SK-N-SH (cell line): ENCODE measurements around the gene CDHR2. TPM values are rescaled to one million over a fixed set of nuclear protein-coding genes. Genes with fewer than 3 reads are reported as not detected.

Source experiments
- CTCF ChIA-PET: fragments of 300-600, 350-600 bp; formaldehyde crosslinking; extraction: SDS; loops from one replicate; lab custom pipeline; 2021; lab: Yijun Ruan, JAX
- POLR2A ChIA-PET: fragments of 350-600 bp; sonication (Branson Sonifier 250); formaldehyde crosslinking; extraction: SDS; loops from one replicate; lab custom pipeline; 2020; ENCODE audit warnings: antibody characterized with exemption, inconsistent platforms; lab: Yijun Ruan, JAX
- DNase-seq: peaks from one replicate; pipeline ENCODE4 v3.0.0; 2012
- H2AFZ ChIP-seq: fragments of 200-600 bp; sonication (generic); 2 replicates; pipeline ENCODE4 v1.8.1; 2016; ENCODE audit warnings: antibody characterized with exemption, mild to moderate bottlenecking, low read depth
- H3F3A ChIP-seq: fragments of 200-600 bp; sonication (generic); replicated peaks from 2 replicates; pipeline ENCODE3; 2016; ENCODE audit warnings: antibody characterized with exemption, mild to moderate bottlenecking; ENCODE audit not compliant: insufficient read depth
- H3K27ac ChIP-seq, 2 experiments: fragments of 200-500 bp in 1 of 2; fragments of 200-600 bp in 1 of 2; sonication (Bioruptor generic) in 1 of 2; sonication (generic), shearing (Covaris generic) in 1 of 2; 2 replicates each; pipeline versions ENCODE4 v1.5.1 to v1.6.1; 2014 to 2016; ENCODE audit warnings: low read depth in 2 of 2, inconsistent platforms in 1 of 2, low read length in 1 of 2, mild to moderate bottlenecking in 1 of 2, mixed read lengths in 1 of 2
- H3K27me3 ChIP-seq: fragments of 200-600 bp; sonication (generic), shearing (Covaris generic); 2 replicates; pipeline ENCODE4 v1.6.1; 2016; ENCODE audit warnings: mixed run types; ENCODE audit not compliant: insufficient read depth
- H3K36me3 ChIP-seq, 2 experiments: fragments of 200-500 bp in 1 of 2; fragments of 200-600 bp in 1 of 2; sonication (Bioruptor generic) in 1 of 2; sonication (generic) in 1 of 2; replicated peaks in 1 of 2; 2 replicates each; pipeline versions ENCODE3 to v1.5.1; 2014 to 2016; ENCODE audit warnings: low read length in 1 of 2, mild to moderate bottlenecking in 1 of 2; ENCODE audit not compliant: insufficient read depth in 2 of 2, control insufficient read depth in 1 of 2
- H3K4me1 ChIP-seq, 2 experiments: fragments of 200-500 bp in 1 of 2; fragments of 200-600 bp in 1 of 2; sonication (Bioruptor generic) in 1 of 2; sonication (generic), shearing (Covaris generic) in 1 of 2; 2 replicates each; pipeline versions ENCODE4 v1.5.1 to v1.6.1; 2014 to 2016; ENCODE audit warnings: low read depth in 1 of 2, low read length in 1 of 2, mixed run types in 1 of 2; ENCODE audit not compliant: insufficient read depth in 2 of 2, control insufficient read depth in 1 of 2
- H3K4me2 ChIP-seq: fragments of 200-600 bp; sonication (generic), shearing (Covaris generic); 2 replicates; pipeline ENCODE4 v1.6.1; 2017; ENCODE audit warnings: mixed run types
- H3K4me3 ChIP-seq, 2 experiments: fragments of 200-500 bp in 1 of 2; fragments of 200-600 bp in 1 of 2; sonication (Bioruptor generic) in 1 of 2; sonication (generic), shearing (Covaris generic) in 1 of 2; 2 replicates each; pipeline versions ENCODE4 v1.5.1 to v1.8.1; 2014 to 2016; ENCODE audit warnings: low read depth in 2 of 2, inconsistent platforms in 1 of 2, low read length in 1 of 2, mild to moderate bottlenecking in 1 of 2, mixed read lengths in 1 of 2, moderate library complexity in 1 of 2
- H3K79me2 ChIP-seq: fragments of 200-600 bp; sonication (generic); 2 replicates; pipeline ENCODE4 v1.8.1; 2017; ENCODE audit warnings: mild to moderate bottlenecking; ENCODE audit not compliant: insufficient read depth
- H3K9ac ChIP-seq: fragments of 200-600 bp; sonication (generic); 2 replicates; pipeline ENCODE4 v1.6.1; 2017; ENCODE audit warnings: mixed run types
- H3K9me2 ChIP-seq: fragments of 200-600 bp; sonication (generic); 2 replicates; pipeline ENCODE4 v1.6.1; 2017; ENCODE audit warnings: mixed run types
- H3K9me3 ChIP-seq: fragments of 200-600 bp; sonication (generic); 2 replicates; pipeline ENCODE4 v1.6.1; 2017; ENCODE audit warnings: mixed run types, mild to moderate bottlenecking, moderate library complexity
- H4K20me1 ChIP-seq: fragments of 200-600 bp; sonication (generic); 2 replicates; pipeline ENCODE4 v1.6.1; 2017; ENCODE audit warnings: mild to moderate bottlenecking, mixed run types; ENCODE audit not compliant: insufficient read depth
- ELF1 ChIP-seq: IDR thresholded peaks from 2 replicates; pipeline ENCODE4 v1.4.0; 2012
- EZH2phosphoT487 ChIP-seq: fragments of 200-600 bp; sonication (generic); IDR thresholded peaks from 2 replicates; pipeline ENCODE4 v1.6.1; 2017; ENCODE audit warnings: low read depth, mixed run types, mild to moderate bottlenecking, antibody characterized with exemption, moderate library complexity, borderline replicate concordance
- GABPA ChIP-seq: IDR thresholded peaks from 2 replicates; pipeline ENCODE4 v1.4.0; 2012; ENCODE audit warnings: low read depth, mild to moderate bottlenecking
- NFIC ChIP-seq: IDR thresholded peaks from 2 replicates; pipeline ENCODE4 v1.4.0; 2012; ENCODE audit warnings: borderline replicate concordance
- NRF1 ChIP-seq: IDR thresholded peaks from 2 replicates; pipeline ENCODE4 v1.6.1; 2012; ENCODE audit warnings: low read depth, mild to moderate bottlenecking, low read length
- PBX3 ChIP-seq: IDR thresholded peaks from 2 replicates; pipeline ENCODE4; 2012
- RAD21 ChIP-seq: IDR thresholded peaks from 2 replicates; pipeline ENCODE4 v1.6.1; 2012; ENCODE audit warnings: mild to moderate bottlenecking, low read length
- RXRA ChIP-seq: IDR thresholded peaks from 2 replicates; pipeline ENCODE4 v1.4.0; 2012; ENCODE audit warnings: low read depth, mild to moderate bottlenecking, borderline replicate concordance
- TAF1 ChIP-seq: IDR thresholded peaks from 2 replicates; pipeline ENCODE4 v1.6.1; 2012; ENCODE audit warnings: low read depth, mild to moderate bottlenecking, low read length, moderate library complexity, borderline replicate concordance
- USF1 ChIP-seq: IDR thresholded peaks from 2 replicates; pipeline ENCODE4 v1.4.0; 2012; ENCODE audit warnings: low read depth, borderline replicate concordance
- YY1 ChIP-seq: IDR thresholded peaks from 2 replicates; pipeline ENCODE4 v1.4.0; 2012; ENCODE audit warnings: low read depth, mild to moderate bottlenecking
- WGBS: methylation state at CpG from one replicate; pipeline ENCODE4 v1.1.6; 2017; ENCODE audit warnings: low lambda C conversion rate; 5-methylcytosine and 5-hydroxymethylcytosine counted together
- polyA plus RNA-seq, 3 experiments: library from polyadenylated mRNA; depleted of rRNA; stranded (reverse); fragments of >200 nt; gene quantifications; 2 replicates each; pipeline ENCODE4 v1.2.3, GENCODE V29; 2012
- TF ChIP-seq, protein P1 (sequence below): IDR thresholded peaks from 2 replicates; pipeline ENCODE4 v1.6.1; 2012; ENCODE audit warnings: mild to moderate bottlenecking, low read depth, low read length, moderate library complexity

CDHR2 gene
- polyA plus RNA-seq, 1 of the 3 experiments (the other 2 are of a cell fraction), result not detected

DNA sequence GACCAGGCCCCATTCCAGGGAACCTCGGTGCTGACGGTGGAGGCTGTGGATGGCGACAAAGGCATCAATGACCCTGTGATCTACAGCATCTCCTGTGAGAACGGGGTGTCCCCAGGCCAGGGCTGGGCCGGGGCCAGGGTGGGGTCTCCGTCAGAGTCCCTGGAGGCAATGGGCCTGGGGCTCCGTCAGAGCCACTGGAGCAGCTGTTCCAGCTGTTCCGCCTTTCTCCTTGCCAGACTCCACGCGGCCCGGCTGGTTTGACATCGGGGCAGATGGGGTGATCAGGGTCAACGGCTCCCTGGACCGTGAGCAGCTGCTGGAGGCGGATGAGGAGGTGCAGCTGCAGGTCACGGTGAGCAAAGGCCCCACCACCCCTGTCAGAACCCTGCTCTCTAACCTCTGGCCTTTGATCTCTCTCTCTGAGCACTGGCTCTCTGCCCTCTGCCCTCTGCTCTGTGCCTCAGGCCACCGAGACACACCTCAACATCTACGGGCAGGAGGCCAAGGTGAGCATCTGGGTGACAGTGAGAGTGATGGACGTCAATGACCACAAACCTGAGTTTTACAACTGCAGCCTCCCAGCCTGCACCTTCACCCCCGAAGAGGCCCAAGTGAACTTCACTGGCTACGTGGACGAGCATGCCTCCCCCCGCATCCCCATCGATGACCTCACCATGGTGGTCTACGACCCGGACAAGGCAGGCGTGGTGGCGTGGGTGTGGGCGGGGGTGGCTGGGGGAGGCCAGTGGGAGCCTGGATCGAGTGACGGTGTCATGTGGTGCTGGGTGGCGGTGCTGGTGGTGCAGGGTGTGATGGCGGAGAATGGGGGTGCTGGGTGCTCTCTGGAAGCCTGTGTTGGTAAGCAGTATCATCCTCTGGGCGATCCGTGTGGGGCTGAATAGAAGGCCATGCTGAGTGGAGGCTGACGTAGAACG is 26.6 kb downstream of the CDHR2 start:
- H3K9me2 ChIP-seq, result no peaks in the 10 kb centered on the region
- no peak overlapping the region for H3K9ac ChIP-seq
- no peak overlapping the region for H3K4me3 ChIP-seq
- H3K36me3 ChIP-seq, result no peaks in the 10 kb centered on the region
- 71% methylated on average over 26 of the region's 37 CpGs for WGBS
- POLR2A ChIA-PET, result no interaction called here
- no peaks in the 10 kb centered on the region for H3K79me2 ChIP-seq
- no peak overlapping the region for H3K27ac ChIP-seq
- TF ChIP-seq RAD21 (no peak), USF1 (no peak), PBX3 (no peak)
- TF ChIP-seq, protein P1, sequence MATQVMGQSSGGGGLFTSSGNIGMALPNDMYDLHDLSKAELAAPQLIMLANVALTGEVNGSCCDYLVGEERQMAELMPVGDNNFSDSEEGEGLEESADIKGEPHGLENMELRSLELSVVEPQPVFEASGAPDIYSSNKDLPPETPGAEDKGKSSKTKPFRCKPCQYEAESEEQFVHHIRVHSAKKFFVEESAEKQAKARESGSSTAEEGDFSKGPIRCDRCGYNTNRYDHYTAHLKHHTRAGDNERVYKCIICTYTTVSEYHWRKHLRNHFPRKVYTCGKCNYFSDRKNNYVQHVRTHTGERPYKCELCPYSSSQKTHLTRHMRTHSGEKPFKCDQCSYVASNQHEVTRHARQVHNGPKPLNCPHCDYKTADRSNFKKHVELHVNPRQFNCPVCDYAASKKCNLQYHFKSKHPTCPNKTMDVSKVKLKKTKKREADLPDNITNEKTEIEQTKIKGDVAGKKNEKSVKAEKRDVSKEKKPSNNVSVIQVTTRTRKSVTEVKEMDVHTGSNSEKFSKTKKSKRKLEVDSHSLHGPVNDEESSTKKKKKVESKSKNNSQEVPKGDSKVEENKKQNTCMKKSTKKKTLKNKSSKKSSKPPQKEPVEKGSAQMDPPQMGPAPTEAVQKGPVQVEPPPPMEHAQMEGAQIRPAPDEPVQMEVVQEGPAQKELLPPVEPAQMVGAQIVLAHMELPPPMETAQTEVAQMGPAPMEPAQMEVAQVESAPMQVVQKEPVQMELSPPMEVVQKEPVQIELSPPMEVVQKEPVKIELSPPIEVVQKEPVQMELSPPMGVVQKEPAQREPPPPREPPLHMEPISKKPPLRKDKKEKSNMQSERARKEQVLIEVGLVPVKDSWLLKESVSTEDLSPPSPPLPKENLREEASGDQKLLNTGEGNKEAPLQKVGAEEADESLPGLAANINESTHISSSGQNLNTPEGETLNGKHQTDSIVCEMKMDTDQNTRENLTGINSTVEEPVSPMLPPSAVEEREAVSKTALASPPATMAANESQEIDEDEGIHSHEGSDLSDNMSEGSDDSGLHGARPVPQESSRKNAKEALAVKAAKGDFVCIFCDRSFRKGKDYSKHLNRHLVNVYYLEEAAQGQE, result no peak
- no peak for DNase-seq
- no peak overlapping the region for H2AFZ ChIP-seq
- no peak overlapping the region for H3K4me2 ChIP-seq
- no peaks in the 10 kb centered on the region; a peak in 1 of 4 replicates for H3K4me1 ChIP-seq
- H3K9me3 ChIP-seq, result no peaks in the 10 kb centered on the region
- H4K20me1 ChIP-seq, result no peaks in the 10 kb centered on the region
- no peaks in the 10 kb centered on the region for H3F3A ChIP-seq
- peaks cover 4% of the 10 kb centered on the region; the same call in 1 of the 2 replicates for H3K27me3 ChIP-seq
- CTCF ChIA-PET, result interaction anchor here (0.8 to 1.0 kb wide), 5 partner anchors 9 to 57 kb away, joined by 3 to 5 read pairs (median 3); no protein-coding TSS in a partner anchor

GRCh38 chr5:176577312-176578176 is 28.4 kb downstream of the CDHR2 start:
- DNase-seq, result no peak
- CTCF ChIA-PET, result interaction anchor here (0.8 to 1.9 kb wide), 6 partner anchors 9 to 161 kb away, joined by 3 to 9 read pairs (median 4); no protein-coding TSS in a partner anchor
- Histone ChIP-seq H3K9ac (no peak overlapping the region), H3K36me3 (no peaks in the 10 kb centered on the region), H4K20me1 (no peaks in the 10 kb centered on the region), H3K27me3 (no peaks in the 10 kb centered on the region; the same call in 1 of the 2 replicates), H3K9me2 (no peaks in the 10 kb centered on the region), H3K27ac (no peak overlapping the region), H3F3A (no peaks in the 10 kb centered on the region), H2AFZ (no peak overlapping the region), H3K4me2 (no peak overlapping the region), H3K4me1 (no peaks in the 10 kb centered on the region; a peak in 1 of 4 replicates), H3K4me3 (no peak overlapping the region), H3K79me2 (no peaks in the 10 kb centered on the region), H3K9me3 (no peaks in the 10 kb centered on the region)
- 83% methylated on average over 23 of the region's 36 CpGs for WGBS
- no peak for TF ChIP-seq PBX3
- no peak for TF ChIP-seq RXRA
- TF ChIP-seq EZH2phosphoT487, result no peak
- no peak for TF ChIP-seq ELF1
- TF ChIP-seq, protein P1, result no peak
- TF ChIP-seq GABPA, result no peak
- no peak for TF ChIP-seq NRF1
- TF ChIP-seq YY1, result no peak
- no peak for TF ChIP-seq TAF1
- TF ChIP-seq NFIC, result no peak
- POLR2A ChIA-PET, result no interaction called here
